Breast epithelium (tissue), 4 donors: Measurements from ENCODE around the gene GDI2. TPM values are rescaled to one million over a fixed set of nuclear protein-coding genes. Genes with fewer than 3 reads are reported as not detected.
"Not testable (repeated sequence)": the region's sequence is repeated elsewhere in the genome, so short reads cannot be mapped to it uniquely, and the experiment has no call there.

ENCODE experiments used
- DNase-seq, 2 donors: peaks; one replicate each; pipeline ENCODE4 v3.0.0-alpha.2; 2019; ENCODE audit warnings: low spot score in 2 of 2
- H3K27ac ChIP-seq, 2 donors: fragments of 200-600 bp; sonication (generic) in 1 of 2; one replicate each; pipeline ENCODE4 v1.5.1; 2016 to 2019; ENCODE audit warnings: mild to moderate bottlenecking in 1 of 2
- H3K27me3 ChIP-seq, 2 donors: fragments of 200-600 bp; sonication (generic) in 1 of 2; one replicate each; pipeline versions ENCODE4 v1.5.1 to v1.6.0; 2017 to 2019; ENCODE audit warnings: control low read depth in 1 of 2, mild to moderate bottlenecking in 1 of 2
- H3K36me3 ChIP-seq: fragments of 200-600 bp; one replicate; pipeline ENCODE4 v1.5.1; 2019
- H3K4me1 ChIP-seq, 2 donors: fragments of 200-600 bp; sonication (generic); one replicate each; pipeline ENCODE4 v1.5.1; 2016 to 2019; ENCODE audit warnings: control low read depth in 1 of 2
- H3K4me3 ChIP-seq, 3 donors: fragments of 200-600 bp; sonication (generic); 1 replicate in 2 of 3; 2 replicates in 1 of 3; pipeline ENCODE4 v1.5.1; 2016 to 2019; ENCODE audit warnings: mild to moderate bottlenecking in 3 of 3, moderate library complexity in 2 of 3
- H3K9me3 ChIP-seq, 2 donors: fragments of 200-600 bp; sonication (generic) in 1 of 2; one replicate each; pipeline ENCODE4 v1.5.1; 2016 to 2019; ENCODE audit warnings: control low read depth in 1 of 2
- CTCF ChIP-seq, 3 donors: fragments of 450-650 bp; IDR thresholded peaks; one replicate each; pipeline ENCODE4 v1.5.1; 2016 to 2017; ENCODE audit warnings: antibody characterized with exemption in 3 of 3, mild to moderate bottlenecking in 3 of 3, moderate library complexity in 3 of 3
- POLR2A ChIP-seq: fragments of 450-650 bp; IDR thresholded peaks from one replicate; pipeline ENCODE4 v1.6.1; 2016; ENCODE audit warnings: antibody characterized with exemption, mild to moderate bottlenecking, moderate library complexity
- POLR2AphosphoS5 ChIP-seq, 3 donors: sonication (generic); formaldehyde crosslinking; IDR thresholded peaks; one replicate each; pipeline ENCODE4 v1.6.1; 2017; ENCODE audit warnings: antibody characterized with exemption in 3 of 3
- intact Hi-C: fragments of 100-400 bp; cut with DNase I; formaldehyde crosslinking; loops from one replicate; pipeline ENCODE4 v1.15.1; 2023; ENCODE audit warnings: low total_unique reads
- total RNA-seq, 3 donors: library from RNA; depleted of rRNA; stranded (reverse); fragments of >200 nt; gene quantifications; one replicate each; pipeline ENCODE4 v1.1.0, GENCODE V29; 2016

The GDI2 gene
- total RNA-seq, 3 donors from 2014 or later = 249 to 342 (median 259) TPM

- no peak overlapping the region for H3K4me3 ChIP-seq
- intact Hi-C loops = no loop called here
- H3K27me3 ChIP-seq = no peaks in the 10 kb centered on the region
- no peaks in the 10 kb centered on the region for H3K4me1 ChIP-seq
- no peak for TF ChIP-seq CTCF (IDR thresholded peaks at IDR 0.05)
- TF ChIP-seq POLR2AphosphoS5 (IDR thresholded peaks at IDR 0.05) = no peak
- no peaks in the 10 kb centered on the region for H3K9me3 ChIP-seq
- no peak overlapping the region for H3K27ac ChIP-seq
- no peak for DNase-seq
- H3K36me3 ChIP-seq = no peaks in the 10 kb centered on the region
Measured at GRCh38 chr10:5841965-5842364, 28.7 kb upstream of the GDI2 start.

GRCh38 chr10:5840314-5841307, 27.4 kb upstream of the GDI2 start:
- intact Hi-C loops = no loop called here
- no peak overlapping the region for H3K27ac ChIP-seq
- DNase-seq = no peak

GRCh38 chr10:5836181-5836580, 22.9 kb upstream of the GDI2 start:
- not testable (repeated sequence) for H3K4me1 ChIP-seq, H3K9me3 ChIP-seq

More at GRCh38 chr10:5840314-5841307, 27.4 kb upstream of the GDI2 start:
- no peaks in the 10 kb centered on the region for H3K27me3 ChIP-seq
- TF ChIP-seq CTCF (IDR thresholded peaks at IDR 0.05) (no peak), POLR2AphosphoS5 (IDR thresholded peaks at IDR 0.05) (no peak), POLR2A (no peak)
- no peaks in the 10 kb centered on the region for H3K9me3 ChIP-seq
- H3K4me3 ChIP-seq = peak overlapping the region in 2 of 3 donors; percentile 15 to 44
- H3K36me3 ChIP-seq = no peaks in the 10 kb centered on the region
- no peaks in the 10 kb centered on the region for H3K4me1 ChIP-seq

GRCh38 chr10:5835446-5836095, 22.3 kb upstream of the GDI2 start:
- no peak for DNase-seq
- H3K4me3 ChIP-seq = no peak overlapping the region
- intact Hi-C loops = no loop called here
- H3K4me1 ChIP-seq = no peaks in the 10 kb centered on the region
- H3K27ac ChIP-seq = no peak overlapping the region
- no peaks in the 10 kb centered on the region for H3K27me3 ChIP-seq
- no peaks in the 10 kb centered on the region for H3K36me3 ChIP-seq
- TF ChIP-seq CTCF (IDR thresholded peaks at IDR 0.05) = no peak
- no peak for TF ChIP-seq POLR2AphosphoS5 (IDR thresholded peaks at IDR 0.05)
- no peak for TF ChIP-seq POLR2A
- no peaks in the 10 kb centered on the region for H3K9me3 ChIP-seq

More at GRCh38 chr10:5836181-5836580, 22.9 kb upstream of the GDI2 start:
- intact Hi-C loops, H3K36me3 ChIP-seq, H3K4me3 ChIP-seq, DNase-seq, H3K27ac ChIP-seq, H3K27me3 ChIP-seq: not testable (repeated sequence)

GRCh38 chr10:5833814-5834213, 20.6 kb upstream of the GDI2 start:
- intact Hi-C loops = no loop called here
- Histone ChIP-seq H3K27me3 (no peaks in the 10 kb centered on the region), H3K4me3 (no peak overlapping the region), H3K9me3 (no peaks in the 10 kb centered on the region), H3K4me1 (no peaks in the 10 kb centered on the region), H3K27ac (no peak overlapping the region), H3K36me3 (no peaks in the 10 kb centered on the region)
- DNase-seq = no peak
- TF ChIP-seq POLR2A (no peak), POLR2AphosphoS5 (IDR thresholded peaks at IDR 0.05) (no peak), CTCF (IDR thresholded peaks at IDR 0.05) (no peak)
